ENCODE measurements around the gene SYP. TPM values are rescaled to one million over a fixed set of nuclear protein-coding genes. Genes with fewer than 3 reads are reported as not detected.

SYP gene
- total and polyA plus RNA-seq, 9 of the 15 experiments (the other 6 are each of a cell fraction or from before 2014, with no cell fraction given), result 0.48 to 5.1 (median 2.6) TPM

DNA sequence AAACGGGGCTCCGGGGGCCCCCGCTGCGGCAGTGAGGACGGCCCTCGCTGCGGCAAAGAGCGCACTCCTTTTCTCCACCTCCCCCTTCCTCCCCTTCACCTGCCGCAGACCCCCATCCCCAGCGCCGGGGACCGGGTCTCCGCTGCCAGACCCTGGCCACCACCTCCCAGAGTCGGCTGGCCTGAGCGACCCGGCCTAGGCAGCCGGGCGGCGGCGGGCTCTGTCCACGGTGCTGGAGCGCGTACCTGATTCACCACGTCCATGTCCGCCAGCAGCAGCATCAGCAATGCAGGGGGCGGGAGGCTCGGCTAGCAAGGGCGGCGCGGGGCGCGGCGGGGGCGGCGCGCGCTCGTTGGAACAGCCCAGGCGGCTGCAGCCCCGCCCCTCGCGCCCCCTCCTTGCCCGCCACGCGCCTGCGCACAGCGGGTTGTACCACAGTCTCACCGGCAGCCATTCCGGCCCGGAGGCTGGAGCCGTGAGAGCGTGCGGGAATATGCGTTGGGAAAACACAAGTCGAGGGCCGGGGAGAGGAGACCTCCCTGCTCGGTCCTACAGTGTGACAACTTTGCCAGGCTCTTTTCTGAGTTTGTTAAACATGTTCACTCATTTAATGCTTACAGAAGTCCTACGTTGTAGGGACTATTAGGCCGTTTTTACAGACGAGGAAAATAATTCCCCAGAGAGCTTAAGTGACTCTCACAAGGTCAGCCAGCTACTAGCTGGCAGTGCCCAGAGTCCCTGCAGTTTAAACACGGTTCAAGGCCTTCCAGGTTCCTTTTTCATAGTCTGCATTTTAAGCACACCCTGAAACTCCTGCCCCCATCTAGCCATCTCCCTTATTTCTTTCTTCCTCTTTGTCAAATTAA is at the start of gene SYP (continued):
- TF ChIP-seq THRAP3 (IDR thresholded peaks at IDR 0.05; ENCODE audit: borderline replicate concordance) (no peak), ZNF41 (CRISPR knock-in tag; conservative IDR thresholded peaks at IDR 0.05) (no peak), FOXK1 (CRISPR knock-in tag; IDR thresholded peaks at IDR 0.05; ENCODE audit: borderline replicate concordance) (no peak), EHMT2 (IDR thresholded peaks at IDR 0.05) (peak; percentile 97), NCOA6 (IDR thresholded peaks at IDR 0.05) (no peak; the same call in 1 of the 2 replicates), GABPA (tag; conservative IDR thresholded peaks at IDR 0.05; ENCODE audit: low read depth) (0 out of 2 replicates have a peak, but pooled peaks have one; percentile 18), NR1H2 (CRISPR knock-in tag; IDR thresholded peaks at IDR 0.05) (no peak), ZNF445 (CRISPR knock-in tag; IDR thresholded peaks at IDR 0.05; ENCODE audit: low read depth) (no peak), EGR1 (conservative IDR thresholded peaks at IDR 0.05) (peak; percentile 57), ZNF785 (CRISPR knock-in tag; IDR thresholded peaks at IDR 0.05) (no peak), TFAM (CRISPR knock-in tag; conservative IDR thresholded peaks at IDR 0.05) (no peak), MTF1 (CRISPR knock-in tag; IDR thresholded peaks at IDR 0.05; ENCODE audit: borderline replicate concordance) (no peak), PCBP1 (IDR thresholded peaks at IDR 0.05; ENCODE audit: low read depth, low read length, poor library complexity, severe bottlenecking) (peak; percentile 68), ZNF551 (CRISPR knock-in tag; IDR thresholded peaks at IDR 0.05) (no peak), TEAD1 (CRISPR knock-in tag; IDR thresholded peaks at IDR 0.05) (peak in 1 of 2 experiments; percentile 90; a peak in 1 of 4 replicates)
- TF ChIP-seq, protein P1, sequence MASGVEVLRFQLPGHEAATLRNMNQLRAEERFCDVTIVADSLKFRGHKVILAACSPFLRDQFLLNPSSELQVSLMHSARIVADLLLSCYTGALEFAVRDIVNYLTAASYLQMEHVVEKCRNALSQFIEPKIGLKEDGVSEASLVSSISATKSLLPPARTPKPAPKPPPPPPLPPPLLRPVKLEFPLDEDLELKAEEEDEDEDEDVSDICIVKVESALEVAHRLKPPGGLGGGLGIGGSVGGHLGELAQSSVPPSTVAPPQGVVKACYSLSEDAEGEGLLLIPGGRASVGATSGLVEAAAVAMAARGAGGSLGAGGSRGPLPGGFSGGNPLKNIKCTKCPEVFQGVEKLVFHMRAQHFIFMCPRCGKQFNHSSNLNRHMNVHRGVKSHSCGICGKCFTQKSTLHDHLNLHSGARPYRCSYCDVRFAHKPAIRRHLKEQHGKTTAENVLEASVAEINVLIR (CRISPR knock-in tag; IDR thresholded peaks at IDR 0.05), result no peak
- TF ChIP-seq, protein P2, sequence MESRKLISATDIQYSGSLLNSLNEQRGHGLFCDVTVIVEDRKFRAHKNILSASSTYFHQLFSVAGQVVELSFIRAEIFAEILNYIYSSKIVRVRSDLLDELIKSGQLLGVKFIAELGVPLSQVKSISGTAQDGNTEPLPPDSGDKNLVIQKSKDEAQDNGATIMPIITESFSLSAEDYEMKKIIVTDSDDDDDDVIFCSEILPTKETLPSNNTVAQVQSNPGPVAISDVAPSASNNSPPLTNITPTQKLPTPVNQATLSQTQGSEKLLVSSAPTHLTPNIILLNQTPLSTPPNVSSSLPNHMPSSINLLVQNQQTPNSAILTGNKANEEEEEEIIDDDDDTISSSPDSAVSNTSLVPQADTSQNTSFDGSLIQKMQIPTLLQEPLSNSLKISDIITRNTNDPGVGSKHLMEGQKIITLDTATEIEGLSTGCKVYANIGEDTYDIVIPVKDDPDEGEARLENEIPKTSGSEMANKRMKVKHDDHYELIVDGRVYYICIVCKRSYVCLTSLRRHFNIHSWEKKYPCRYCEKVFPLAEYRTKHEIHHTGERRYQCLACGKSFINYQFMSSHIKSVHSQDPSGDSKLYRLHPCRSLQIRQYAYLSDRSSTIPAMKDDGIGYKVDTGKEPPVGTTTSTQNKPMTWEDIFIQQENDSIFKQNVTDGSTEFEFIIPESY (CRISPR knock-in tag; IDR thresholded peaks at IDR 0.05), result peak; percentile 72
- TF ChIP-seq, protein P3, sequence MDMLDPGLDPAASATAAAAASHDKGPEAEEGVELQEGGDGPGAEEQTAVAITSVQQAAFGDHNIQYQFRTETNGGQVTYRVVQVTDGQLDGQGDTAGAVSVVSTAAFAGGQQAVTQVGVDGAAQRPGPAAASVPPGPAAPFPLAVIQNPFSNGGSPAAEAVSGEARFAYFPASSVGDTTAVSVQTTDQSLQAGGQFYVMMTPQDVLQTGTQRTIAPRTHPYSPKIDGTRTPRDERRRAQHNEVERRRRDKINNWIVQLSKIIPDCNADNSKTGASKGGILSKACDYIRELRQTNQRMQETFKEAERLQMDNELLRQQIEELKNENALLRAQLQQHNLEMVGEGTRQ (CRISPR knock-in tag; IDR thresholded peaks at IDR 0.05), result no peak
